GM18520 (cell line): ENCODE measurements around the gene STK4.
"Not testable (repeated sequence)": the region's sequence is repeated elsewhere in the genome, so short reads cannot be mapped to it uniquely, and the experiment has no call there.

Experiments used
- ATAC-seq: cut with Tn5 transposase; IDR thresholded peaks from one replicate; pipeline ENCODE4 v1.9.1; 2021; ENCODE audit not compliant: unreplicated experiment

The STK4 gene

DNA sequence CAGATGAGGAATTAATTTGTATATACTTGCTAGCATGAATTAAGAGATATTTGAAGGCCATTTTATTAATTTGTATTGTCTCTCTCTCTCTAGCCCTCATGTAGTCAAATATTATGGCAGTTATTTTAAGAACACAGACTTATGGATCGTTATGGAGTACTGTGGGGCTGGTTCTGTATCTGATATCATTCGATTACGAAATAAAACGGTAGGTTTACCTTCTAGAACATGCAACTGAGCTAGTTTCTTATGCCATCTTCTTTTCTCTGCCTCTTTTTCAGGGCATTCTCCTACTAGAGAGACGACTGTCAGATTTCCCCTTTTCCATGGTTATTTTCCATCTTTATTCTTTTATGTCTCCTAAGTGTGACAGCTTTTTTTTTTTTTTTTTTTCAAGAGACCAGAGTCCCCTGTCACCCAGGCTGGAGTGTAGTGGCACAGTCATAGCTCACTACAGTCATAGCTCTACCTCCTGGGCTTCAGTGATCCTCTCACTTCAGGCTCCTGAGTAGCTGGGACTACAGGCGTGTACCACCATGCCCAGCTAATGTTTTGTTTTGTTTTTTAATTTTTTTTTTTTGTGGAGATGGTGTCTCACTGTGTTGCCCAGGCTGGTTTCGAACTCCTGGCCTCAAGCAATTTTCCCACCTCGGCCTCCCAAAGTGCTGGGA lies 15.6 kb downstream of the STK4 start:
- ATAC-seq, result no peak

DNA sequence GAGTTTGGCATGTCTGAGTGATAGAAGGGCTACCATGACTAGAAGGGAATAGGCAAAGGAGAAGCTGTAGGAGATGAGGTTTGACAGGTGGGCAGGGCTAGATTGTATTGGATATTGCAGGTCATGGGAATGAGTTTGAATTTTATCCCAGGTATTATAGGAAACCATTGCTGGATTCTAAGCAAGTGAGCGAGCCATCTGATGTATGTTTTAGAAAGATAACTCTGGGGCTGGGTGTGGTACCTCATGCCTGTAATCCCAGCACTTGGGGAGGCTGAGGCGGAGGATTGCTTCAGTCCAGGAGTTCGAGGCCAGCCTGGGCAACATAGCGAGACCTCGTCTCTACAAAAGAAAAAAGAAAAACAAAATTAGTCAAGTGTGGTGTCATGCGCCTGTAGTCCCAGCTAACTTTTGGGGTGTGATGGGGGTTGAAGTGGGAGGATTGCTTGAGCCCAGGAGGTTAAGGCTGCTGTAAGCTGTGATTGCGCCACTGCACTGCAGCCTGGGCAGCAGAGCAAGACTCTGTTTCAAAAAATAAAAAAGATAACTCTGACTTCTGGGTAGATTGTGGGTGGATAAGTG lies 16.9 kb downstream of the STK4 start:
- no peak for ATAC-seq

DNA sequence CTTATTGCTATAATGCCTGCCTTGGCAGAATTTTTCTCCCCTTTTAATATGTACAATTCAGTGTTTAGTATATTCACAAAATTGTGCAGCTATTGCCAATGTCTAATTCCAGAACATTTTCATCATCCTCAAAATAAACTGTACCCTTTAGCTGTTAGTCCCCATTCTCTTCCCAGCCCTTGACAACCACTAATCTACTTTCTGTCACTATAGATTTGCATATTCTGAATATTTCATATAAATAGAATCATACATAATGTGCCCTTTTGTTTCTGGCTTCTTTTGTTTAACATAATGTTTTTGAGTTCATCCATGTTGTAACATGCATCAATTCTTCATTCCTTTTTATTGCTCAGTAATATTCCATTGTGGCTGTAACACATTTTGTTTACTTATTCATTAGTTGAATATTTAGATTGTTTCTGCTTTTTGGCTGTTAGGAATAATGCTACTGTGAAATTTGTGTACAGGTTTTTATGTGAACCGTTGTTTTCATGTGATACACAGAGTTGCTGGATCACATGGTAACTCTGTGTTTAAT lies 22.4 kb downstream of the STK4 start:
- no peak for ATAC-seq

DNA sequence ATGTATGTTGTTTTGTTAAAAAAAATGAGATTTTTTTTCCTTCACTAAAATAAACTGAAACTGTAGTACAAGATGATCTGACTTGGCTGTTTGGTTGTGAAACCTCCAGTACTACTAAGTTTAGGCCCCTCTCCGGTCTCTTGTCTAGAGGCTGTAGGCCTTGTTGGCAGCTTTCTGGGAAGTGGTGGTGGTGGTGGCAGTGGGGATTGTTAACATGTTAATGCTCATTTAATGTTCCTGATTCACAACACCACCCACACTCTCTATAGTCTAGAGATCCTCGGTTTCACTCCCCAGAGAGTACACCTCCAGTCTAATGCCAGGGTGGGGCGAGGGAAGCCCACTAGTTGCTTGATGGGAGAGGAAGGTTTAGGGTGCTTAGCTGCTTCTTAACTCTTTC lies 24.1 kb downstream of the STK4 start:
- no peak for ATAC-seq

DNA sequence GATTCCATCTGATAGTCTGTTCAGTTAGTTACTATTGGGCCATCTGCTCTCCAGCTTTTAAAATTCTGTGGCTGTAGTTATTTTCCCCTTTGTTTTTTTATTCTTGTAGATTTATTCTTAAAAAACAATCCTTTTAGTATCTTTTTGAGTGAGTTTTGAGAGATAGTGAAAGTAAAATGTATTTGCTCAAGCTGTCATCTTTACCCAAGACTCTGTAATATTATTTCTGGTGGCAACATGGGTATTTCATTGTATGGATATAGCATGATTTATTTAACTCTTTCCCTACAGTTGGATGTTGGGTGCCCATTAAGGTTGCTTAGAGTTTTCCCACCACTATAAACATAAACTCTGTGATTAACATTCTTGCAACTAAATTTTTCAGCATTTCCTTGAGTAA lies 24.6 kb downstream of the STK4 start:
- no peak for ATAC-seq

DNA sequence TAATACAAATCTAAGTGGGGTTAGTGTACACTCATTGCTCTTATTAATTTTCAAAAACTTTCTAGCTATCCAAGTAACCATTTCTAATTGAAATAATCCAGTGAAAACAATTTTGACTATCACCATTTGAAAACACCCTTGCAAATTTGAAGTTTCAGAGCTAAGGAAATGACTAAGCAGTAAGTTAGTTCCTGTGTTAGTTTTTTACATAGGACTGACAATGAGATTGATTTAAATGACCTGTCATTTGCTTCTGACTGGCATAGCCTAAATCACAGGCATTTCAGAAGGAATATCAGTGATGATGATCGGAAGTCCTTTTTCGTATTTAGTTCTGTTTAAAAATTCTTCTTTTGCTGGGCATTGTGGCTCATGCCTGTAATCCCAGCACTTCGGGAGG lies 27.0 kb downstream of the STK4 start:
- no peak for ATAC-seq

- ATAC-seq, result no peak
Observed at GRCh38 chr20:44997171-44997570, 30.9 kb downstream of the STK4 start.

DNA sequence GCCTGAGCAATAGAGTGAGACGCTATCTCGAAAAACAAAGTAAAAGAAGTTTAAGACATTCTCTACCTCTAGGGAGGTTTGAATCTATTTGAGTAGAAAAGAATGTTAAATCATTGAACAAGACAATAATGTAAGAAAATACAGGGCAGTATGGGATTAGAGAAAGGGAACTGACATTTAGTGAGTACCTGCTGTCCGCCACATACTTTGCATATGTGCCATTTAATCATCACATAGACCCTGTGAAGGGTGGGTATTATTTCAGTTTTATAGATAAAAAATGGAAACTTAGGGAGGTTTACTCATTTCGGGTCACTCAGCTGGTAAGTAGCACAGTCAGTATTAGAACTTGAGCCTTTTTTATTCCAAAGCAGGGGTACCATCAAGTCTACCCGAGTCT lies 31.4 kb downstream of the STK4 start:
- ATAC-seq, result no peak

- no peak for ATAC-seq
Observed at GRCh38 chr20:45008521-45009049, 42.3 kb downstream of the STK4 start.

GRCh38 chr20:45010399-45010828 lies 44.1 kb downstream of the STK4 start:
- no peak for ATAC-seq

DNA sequence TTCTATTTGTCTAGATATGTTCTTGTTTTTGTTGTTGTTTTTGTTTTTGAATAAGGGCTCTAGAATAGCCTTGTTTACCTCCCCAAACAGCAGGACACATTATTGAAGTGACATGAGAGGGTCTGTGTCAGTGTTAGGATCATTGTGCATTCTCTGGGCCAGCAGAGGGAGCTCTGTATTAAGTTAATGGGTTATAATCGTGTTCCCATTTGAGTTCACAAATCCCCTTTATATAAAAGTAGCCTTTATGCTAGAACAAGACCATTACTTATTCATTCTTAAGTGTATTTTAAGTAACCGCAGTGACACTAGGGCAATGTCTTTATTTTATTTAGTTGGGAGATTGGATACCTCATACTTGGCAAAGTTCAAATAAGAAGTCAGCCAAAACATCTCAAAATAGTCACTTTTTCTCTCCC lies 44.8 kb downstream of the STK4 start:
- no peak for ATAC-seq

GRCh38 chr20:45012682-45013302 lies 46.5 kb downstream of the STK4 start:
- no peak for ATAC-seq

DNA sequence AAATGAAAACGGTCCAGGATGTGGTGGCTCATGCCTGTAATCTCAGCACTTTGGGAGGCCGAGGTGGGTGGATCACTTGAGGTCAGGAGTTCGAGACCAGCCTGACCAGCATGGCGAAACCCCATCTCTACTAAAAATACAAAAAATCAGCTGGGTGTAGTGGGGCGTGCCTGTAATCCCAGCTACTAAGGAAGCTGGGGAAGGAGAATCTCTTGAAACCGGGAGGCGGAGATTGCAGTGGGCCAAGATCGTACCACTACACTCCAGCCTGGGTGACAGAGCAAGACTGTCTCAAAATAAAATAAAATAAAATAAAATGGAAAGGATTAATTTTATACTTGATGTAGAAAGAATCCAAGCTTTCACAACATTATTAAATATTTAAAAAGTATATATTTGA lies 47.8 kb downstream of the STK4 start:
- not testable (repeated sequence) for ATAC-seq

DNA sequence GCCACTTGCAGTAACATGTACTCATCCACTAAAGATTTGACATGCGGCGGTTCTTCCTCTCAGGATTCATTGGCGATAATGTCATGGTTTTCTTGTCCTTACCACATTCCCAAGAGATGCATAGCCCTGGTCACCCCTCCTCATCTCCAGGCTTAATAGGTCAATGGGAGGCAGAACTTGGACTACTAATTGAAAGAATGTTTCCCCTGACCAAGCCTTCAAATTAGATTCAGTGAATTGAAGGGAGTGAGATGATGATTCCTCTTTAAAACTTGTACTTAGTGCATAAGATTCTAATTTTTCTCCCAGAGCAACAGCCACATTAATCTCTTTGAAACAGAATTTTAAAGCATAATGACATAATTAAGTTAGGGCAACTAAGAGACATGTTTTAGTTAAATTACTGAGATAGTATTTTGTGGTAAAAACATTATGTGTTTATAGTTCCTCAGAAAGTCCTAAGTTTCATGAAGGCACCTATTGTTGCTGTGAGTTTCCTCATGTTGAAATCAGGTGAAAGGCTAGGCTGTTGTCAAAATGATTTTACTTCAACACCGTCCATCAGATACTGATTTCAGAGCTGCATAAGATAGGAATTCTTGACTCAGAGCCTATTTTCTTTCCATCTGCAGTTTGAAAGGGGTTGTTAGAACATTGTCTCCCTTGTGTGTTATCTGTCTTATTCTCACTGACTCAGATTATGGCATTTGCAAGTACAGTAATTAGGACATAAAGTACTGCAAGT lies 48.5 kb downstream of the STK4 start:
- ATAC-seq, result no peak

- no peak for ATAC-seq
Observed at GRCh38 chr20:45016089-45016671, 49.9 kb downstream of the STK4 start.

GRCh38 chr20:45017281-45017680 lies 51.0 kb downstream of the STK4 start:
- ATAC-seq, result no peak

DNA sequence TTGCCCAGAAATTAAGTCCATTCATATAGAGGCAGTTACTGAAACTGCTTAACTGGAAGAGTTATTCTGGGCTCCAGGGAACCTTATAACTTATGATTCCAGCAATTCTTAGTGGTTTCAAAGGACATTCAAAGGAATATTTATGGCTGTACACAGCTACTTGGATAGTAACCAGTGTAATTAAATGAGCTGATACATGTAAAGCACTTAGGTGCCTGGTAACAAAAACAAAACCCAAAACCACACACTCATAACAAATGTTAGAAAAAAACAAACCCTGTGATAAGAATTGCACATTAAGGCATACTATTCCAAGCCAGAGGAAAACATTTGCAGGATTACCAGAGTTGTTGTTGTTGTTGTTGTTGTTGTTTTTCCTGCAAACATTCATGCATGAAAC lies 51.5 kb downstream of the STK4 start:
- no peak for ATAC-seq

GRCh38 chr20:45019027-45019761 lies 52.9 kb downstream of the STK4 start:
- no peak for ATAC-seq

- ATAC-seq, result no peak
Observed at GRCh38 chr20:45019762-45020123, 53.4 kb downstream of the STK4 start.

DNA sequence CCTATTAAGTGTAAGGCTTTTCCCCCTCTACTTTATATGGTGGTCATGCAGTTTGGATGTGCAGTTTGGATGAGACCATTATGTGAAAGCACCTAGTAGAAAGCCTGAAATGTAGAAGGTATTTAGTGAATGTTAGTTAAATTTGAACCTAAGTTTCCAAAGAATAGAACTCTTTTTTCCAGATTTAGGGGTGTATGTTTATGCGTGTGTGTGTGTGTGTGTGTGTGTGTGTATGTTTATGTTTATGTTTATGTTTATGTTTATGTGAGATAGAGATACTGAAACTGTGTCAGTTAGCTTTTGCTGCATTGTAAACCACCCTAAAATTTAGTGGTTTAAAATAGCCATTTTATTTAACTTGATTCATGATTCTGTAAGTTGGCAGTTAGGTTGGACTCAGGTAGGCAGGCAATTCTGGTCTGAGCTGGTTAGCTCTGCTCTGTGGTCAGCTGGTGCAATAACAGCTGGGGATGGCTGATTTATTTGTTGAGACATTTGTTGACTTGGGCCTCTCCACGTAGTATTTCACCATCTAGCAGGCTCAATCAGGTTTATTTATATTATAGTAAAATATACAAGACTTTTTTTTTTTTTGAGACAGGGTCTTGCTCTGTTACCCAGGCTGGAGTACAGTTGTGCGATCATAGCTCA lies 54.0 kb downstream of the STK4 start:
- ATAC-seq, result no peak
